ENCODE measurements around the gene KPNA1. TPM values are rescaled to one million over a fixed set of nuclear protein-coding genes. Genes with fewer than 3 reads are reported as not detected.
"Not testable (repeated sequence)": the region's sequence is repeated elsewhere in the genome, so short reads cannot be mapped to it uniquely, and the experiment has no call there.

The KPNA1 gene
- total RNA-seq, 4 donors from 2014 or later: 8.6 to 108 (median 30.2) TPM

DNA sequence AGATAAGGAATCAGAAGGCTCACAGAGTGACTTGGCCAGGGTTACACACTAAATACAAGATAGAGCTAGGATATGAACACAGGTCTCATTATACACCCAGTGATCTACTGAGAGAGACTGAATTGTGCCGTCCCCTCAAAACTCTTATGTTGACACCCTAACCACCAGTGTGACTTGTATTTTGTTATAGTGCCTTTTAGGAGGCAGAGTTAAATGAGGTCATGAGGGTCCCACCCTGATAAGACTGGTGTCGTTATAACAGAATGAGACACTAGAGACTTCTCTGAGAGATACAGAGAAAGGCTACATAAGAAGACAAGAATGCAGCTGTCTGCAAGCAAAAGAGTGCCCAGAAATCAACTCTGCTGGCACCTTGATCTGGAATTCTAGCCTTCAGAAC is 12.6 kb downstream of the KPNA1 start:
- H3K27ac ChIP-seq: no peak overlapping the region
- no peak overlapping the region for H3K4me3 ChIP-seq
- in situ Hi-C loops (cut with MboI; ENCODE audit: low pct_ligation_motif_present in 1 of 4, low pct_unique_long_range_greater_than_20kb in 1 of 4, low sequenced_read_pairs in 3 of 4): no loop called here
- intact Hi-C loops (cut with DNase I; ENCODE audit: low total_unique reads): no loop called here
- H3K36me3 ChIP-seq: no peaks in the 10 kb centered on the region
- TF ChIP-seq POLR2AphosphoS5 (IDR thresholded peaks at IDR 0.05): no peak
- no peak for TF ChIP-seq EP300 (IDR thresholded peaks at IDR 0.05; ENCODE audit: low read depth)
- TF ChIP-seq, protein P1, sequence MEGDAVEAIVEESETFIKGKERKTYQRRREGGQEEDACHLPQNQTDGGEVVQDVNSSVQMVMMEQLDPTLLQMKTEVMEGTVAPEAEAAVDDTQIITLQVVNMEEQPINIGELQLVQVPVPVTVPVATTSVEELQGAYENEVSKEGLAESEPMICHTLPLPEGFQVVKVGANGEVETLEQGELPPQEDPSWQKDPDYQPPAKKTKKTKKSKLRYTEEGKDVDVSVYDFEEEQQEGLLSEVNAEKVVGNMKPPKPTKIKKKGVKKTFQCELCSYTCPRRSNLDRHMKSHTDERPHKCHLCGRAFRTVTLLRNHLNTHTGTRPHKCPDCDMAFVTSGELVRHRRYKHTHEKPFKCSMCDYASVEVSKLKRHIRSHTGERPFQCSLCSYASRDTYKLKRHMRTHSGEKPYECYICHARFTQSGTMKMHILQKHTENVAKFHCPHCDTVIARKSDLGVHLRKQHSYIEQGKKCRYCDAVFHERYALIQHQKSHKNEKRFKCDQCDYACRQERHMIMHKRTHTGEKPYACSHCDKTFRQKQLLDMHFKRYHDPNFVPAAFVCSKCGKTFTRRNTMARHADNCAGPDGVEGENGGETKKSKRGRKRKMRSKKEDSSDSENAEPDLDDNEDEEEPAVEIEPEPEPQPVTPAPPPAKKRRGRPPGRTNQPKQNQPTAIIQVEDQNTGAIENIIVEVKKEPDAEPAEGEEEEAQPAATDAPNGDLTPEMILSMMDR (IDR thresholded peaks at IDR 0.05): no peak
- no peak for TF ChIP-seq POLR2A (IDR thresholded peaks at IDR 0.05)
- WGBS, 2 donors (ENCODE audit: low coverage in 1 of 2): 65 to 100% methylated on average over 1 to 2 of the region's 2 CpGs
- no peaks in the 10 kb centered on the region for H3K27me3 ChIP-seq
- H3K9me3 ChIP-seq: no peaks in the 10 kb centered on the region
- DNase-seq: no peak
- H3K4me1 ChIP-seq: peaks cover 0 to 28% (median 2%) of the 10 kb centered on the region in 4 donors

DNA sequence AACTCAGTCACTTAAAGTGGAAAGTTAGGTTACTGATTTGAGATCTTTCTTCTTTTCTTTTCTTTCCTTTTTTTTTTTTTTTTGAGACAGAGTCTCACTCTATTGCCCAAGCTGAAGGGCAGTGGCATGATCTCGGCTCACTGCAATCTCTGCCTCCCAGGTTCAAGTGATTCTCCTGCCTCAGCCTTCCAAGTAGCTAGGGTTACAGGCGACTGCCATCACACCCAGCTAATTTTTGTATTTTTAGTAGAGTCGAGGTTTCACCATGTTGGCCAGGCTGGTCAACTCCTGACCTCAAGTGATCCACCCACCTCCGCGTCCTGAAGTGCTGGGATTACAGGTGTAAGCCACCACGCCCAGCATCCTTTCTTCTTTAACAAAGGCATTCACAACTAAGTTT is 13.8 kb downstream of the KPNA1 start:
- DNase-seq; H3K9me3 ChIP-seq; in situ Hi-C loops (cut with MboI; ENCODE audit: low pct_ligation_motif_present in 1 of 4, low pct_unique_long_range_greater_than_20kb in 1 of 4, low sequenced_read_pairs in 3 of 4); intact Hi-C loops (cut with DNase I; ENCODE audit: low total_unique reads); H3K4me3 ChIP-seq; H3K36me3 ChIP-seq; H3K27me3 ChIP-seq; H3K27ac ChIP-seq: not testable (repeated sequence)
- 82 to 90% methylated on average over 5 to 6 of the region's 6 CpGs for WGBS, 2 donors (ENCODE audit: low coverage in 1 of 2)
- peaks cover 0 to 28% (median 2%) of the 10 kb centered on the region in 4 donors for H3K4me1 ChIP-seq

DNA sequence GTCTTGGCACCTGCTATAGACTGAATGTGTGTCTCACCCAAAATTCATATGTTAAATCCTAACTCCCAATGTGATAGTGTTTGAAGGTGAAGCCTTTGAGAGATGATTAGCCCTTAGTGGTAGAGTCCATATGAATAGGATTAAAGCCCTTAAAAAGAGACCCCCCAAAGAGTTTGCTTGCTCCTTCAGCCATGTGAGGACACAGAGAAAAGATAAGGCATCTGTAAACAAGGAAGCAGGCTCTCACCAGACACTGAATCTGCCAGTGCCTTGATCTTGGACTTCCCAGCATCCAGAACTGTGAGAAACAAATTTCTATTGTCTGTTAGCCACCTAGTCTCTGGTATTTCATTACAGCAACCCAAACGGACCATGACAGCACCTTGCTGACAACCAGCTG is 16.6 kb downstream of the KPNA1 start:
- H3K9me3 ChIP-seq: no peaks in the 10 kb centered on the region
- H3K4me3 ChIP-seq: no peak overlapping the region
- no peaks in the 10 kb centered on the region for H3K27me3 ChIP-seq
- DNase-seq: no peak
- no peak overlapping the region for H3K27ac ChIP-seq
- in situ Hi-C loops (cut with MboI; ENCODE audit: low pct_ligation_motif_present in 1 of 4, low pct_unique_long_range_greater_than_20kb in 1 of 4, low sequenced_read_pairs in 3 of 4): no loop called here
- TF ChIP-seq POLR2AphosphoS5 (IDR thresholded peaks at IDR 0.05): no peak
- no peak for TF ChIP-seq POLR2A (IDR thresholded peaks at IDR 0.05)
- no peak for TF ChIP-seq EP300 (IDR thresholded peaks at IDR 0.05; ENCODE audit: low read depth)
- TF ChIP-seq, protein P1 (IDR thresholded peaks at IDR 0.05): no peak
- H3K36me3 ChIP-seq: peaks cover 0 to 21% (median 11%) of the 10 kb centered on the region in 4 donors
- 59% methylated on average over 1 of the region's 1 CpG; no CpG with 5 or more reads in 1 of the 2 donors for WGBS, 2 donors (ENCODE audit: low coverage in 1 of 2)
- intact Hi-C loops (cut with DNase I; ENCODE audit: low total_unique reads): no loop called here
- H3K4me1 ChIP-seq: peaks cover 0 to 28% (median 2%) of the 10 kb centered on the region in 4 donors

DNA sequence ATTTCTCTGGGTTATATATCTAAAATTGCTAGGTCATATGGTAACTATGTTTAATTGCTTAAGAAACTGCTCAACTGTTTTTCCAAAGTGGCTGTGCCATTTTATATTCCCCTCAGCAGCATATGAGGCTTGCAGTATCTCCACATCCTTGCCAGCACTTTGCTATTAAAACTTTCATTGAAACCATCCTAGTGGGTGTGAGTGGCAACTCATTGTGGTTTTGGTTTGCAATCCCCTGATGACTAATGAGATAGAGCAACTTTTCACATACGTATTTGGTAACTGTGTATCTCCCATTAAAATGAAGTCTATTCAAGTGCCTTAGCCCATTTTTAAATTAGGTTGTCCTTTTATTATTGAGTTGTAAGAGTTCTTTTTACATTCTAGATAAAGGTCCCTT is 17.3 kb downstream of the KPNA1 start:
- no peaks in the 10 kb centered on the region for H3K27me3 ChIP-seq
- no peak overlapping the region for H3K27ac ChIP-seq
- in situ Hi-C loops (cut with MboI; ENCODE audit: low pct_ligation_motif_present in 1 of 4, low pct_unique_long_range_greater_than_20kb in 1 of 4, low sequenced_read_pairs in 3 of 4) (no loop called here), intact Hi-C loops (cut with DNase I; ENCODE audit: low total_unique reads) (no loop called here)
- TF ChIP-seq, protein P1 (IDR thresholded peaks at IDR 0.05): no peak
- no peak for TF ChIP-seq POLR2A (IDR thresholded peaks at IDR 0.05)
- TF ChIP-seq EP300 (IDR thresholded peaks at IDR 0.05; ENCODE audit: low read depth): no peak
- TF ChIP-seq POLR2AphosphoS5 (IDR thresholded peaks at IDR 0.05): no peak
- peaks cover 0 to 22% (median 11%) of the 10 kb centered on the region in 4 donors for H3K36me3 ChIP-seq
- peaks cover 0 to 20% (median 2%) of the 10 kb centered on the region in 4 donors for H3K4me1 ChIP-seq
- no peak overlapping the region for H3K4me3 ChIP-seq
- H3K9me3 ChIP-seq: no peaks in the 10 kb centered on the region
- DNase-seq: no peak
- 55 to 57% methylated on average over 1 of the region's 1 CpG for WGBS, 2 donors (ENCODE audit: low coverage in 1 of 2)

DNA sequence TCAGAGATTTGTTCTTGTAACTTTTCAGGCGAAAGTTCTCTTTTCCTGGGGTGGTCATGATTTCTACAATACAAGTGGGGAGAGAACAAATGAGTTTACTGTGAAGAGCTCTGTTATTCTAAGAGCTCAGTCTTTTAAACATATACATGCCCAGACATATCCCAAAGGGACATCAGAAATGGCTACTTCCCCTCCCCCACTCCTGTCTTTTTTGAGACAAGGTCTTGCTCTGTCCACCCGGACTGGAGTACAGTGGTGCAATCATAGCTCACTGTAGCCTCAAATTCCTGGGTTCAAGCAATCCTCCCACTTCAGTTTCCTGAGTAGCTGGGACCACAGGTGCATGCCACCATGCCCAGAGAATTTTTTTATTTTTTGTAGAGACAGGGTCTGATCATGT is 18.2 kb downstream of the KPNA1 start:
- in situ Hi-C loops (cut with MboI; ENCODE audit: low pct_ligation_motif_present in 1 of 4, low pct_unique_long_range_greater_than_20kb in 1 of 4, low sequenced_read_pairs in 3 of 4): no loop called here
- no peaks in the 10 kb centered on the region for H3K27me3 ChIP-seq
- WGBS, 2 donors (ENCODE audit: low coverage in 1 of 2): 92 to 100% methylated on average over 1 to 2 of the region's 2 CpGs
- DNase-seq: no peak
- intact Hi-C loops (cut with DNase I; ENCODE audit: low total_unique reads): no loop called here
- TF ChIP-seq POLR2A (IDR thresholded peaks at IDR 0.05): no peak
- no peak for TF ChIP-seq POLR2AphosphoS5 (IDR thresholded peaks at IDR 0.05)
- TF ChIP-seq, protein P1 (IDR thresholded peaks at IDR 0.05): no peak
- no peak for TF ChIP-seq EP300 (IDR thresholded peaks at IDR 0.05; ENCODE audit: low read depth)
- H3K4me1 ChIP-seq: peaks cover 0 to 11% (median under 1%) of the 10 kb centered on the region in 4 donors
- H3K9me3 ChIP-seq: no peaks in the 10 kb centered on the region
- H3K4me3 ChIP-seq: no peak overlapping the region
- peaks cover 0 to 22% (median 11%) of the 10 kb centered on the region in 4 donors for H3K36me3 ChIP-seq
- no peak overlapping the region for H3K27ac ChIP-seq

Data from transverse colon (tissue), 4 donors.